ENCODE results near the gene PBRM1. TPM values are rescaled to one million over a fixed set of nuclear protein-coding genes. Genes with fewer than 3 reads are reported as not detected.

Gene PBRM1
- total and polyA plus RNA-seq, 2 of the 8 experiments (the other 6 are each of a cell fraction or from before 2014, with no cell fraction given), result 19.3 to 65.8 TPM

- CTCF ChIA-PET (ENCODE audit: partially characterized antibody), result no interaction called here
- H3K56ac ChIP-seq (replicated peaks; ENCODE audit: insufficient read length, low read depth, low read length), result no peak overlapping the region
- peak overlapping the region in 1 of 4 experiments; percentile 77; a peak in 1 of 7 replicates for H3K9ac ChIP-seq (replicated peaks in 1 of 4; ENCODE audit: extremely low read depth in 1 of 4, low read depth in 3 of 4, low read length in 3 of 4)
- TF ChIP-seq RFX5 (IDR thresholded peaks at IDR 0.05; ENCODE audit: borderline replicate concordance, low read depth, low read length), result no peak
- TF ChIP-seq ZNF274 (IDR thresholded peaks at IDR 0.05; ENCODE audit: borderline replicate concordance, extremely low read depth, low read length), result no peak
- TF ChIP-seq NANOG (IDR thresholded peaks at IDR 0.05; ENCODE audit: insufficient read depth, low read depth, low read length, poor library complexity, severe bottlenecking), result no peak
- no peak for TF ChIP-seq BCL11A (IDR thresholded peaks at IDR 0.05; ENCODE audit: low read depth in 2 of 2, low read length in 2 of 2)
- no peak for TF ChIP-seq SP2 (IDR thresholded peaks at IDR 0.05; ENCODE audit: low read length)
- TF ChIP-seq ASH2L (IDR thresholded peaks at IDR 0.05; ENCODE audit: low read length), result no peak
- TF ChIP-seq MAFK (IDR thresholded peaks at IDR 0.05; ENCODE audit: low read depth, low read length), result no peak
- TF ChIP-seq SIN3A (conservative IDR thresholded peaks at IDR 0.05 in 1 of 2, IDR thresholded peaks at IDR 0.05 in 1 of 2; ENCODE audit: low read depth in 1 of 2, low read length in 2 of 2), result no peak
- no peak for TF ChIP-seq EGR1 (IDR thresholded peaks at IDR 0.05; ENCODE audit: borderline replicate concordance, low read depth, low read length)
- TF ChIP-seq CTBP2 (IDR thresholded peaks at IDR 0.05; ENCODE audit: borderline replicate concordance, insufficient read depth, insufficient read length, low read length), result no peak
- TF ChIP-seq SIRT6 (IDR thresholded peaks at IDR 0.05; ENCODE audit: low read length), result no peak
- TF ChIP-seq POU5F1 (IDR thresholded peaks at IDR 0.05; ENCODE audit: low read depth, low read length), result no peak
Observed at GRCh38 chr3:52537726-52538421, 147.8 kb downstream of the PBRM1 start.

More at GRCh38 chr3:52537726-52538421, 147.8 kb downstream of the PBRM1 start:
- no peak overlapping the region for H2AFZ ChIP-seq (ENCODE audit: low read length)
- no peak overlapping the region for H2AK5ac ChIP-seq (ENCODE audit: low read depth, low read length)
- FAIRE-seq (no peak), DNase-seq (ENCODE audit: low read depth in 1 of 2, low spot score in 2 of 2) (peak in 1 of 2 experiments; percentile 35)
- no peak overlapping the region for H2BK5ac ChIP-seq (ENCODE audit: low read depth, low read length)
- H3K4ac ChIP-seq (replicated peaks; ENCODE audit: insufficient read length, low read depth, low read length), result no peak overlapping the region
- H3K27me3 ChIP-seq (replicated peaks in 1 of 4; ENCODE audit: control insufficient read depth in 3 of 4, extremely low read depth in 1 of 4, insufficient read depth in 3 of 4, low read length in 3 of 4), result no peaks in the 10 kb centered on the region
- no peak overlapping the region for H4K8ac ChIP-seq (ENCODE audit: extremely low read depth, insufficient read depth, low read length)
- peaks cover 0 to 10% (median under 1%) of the 10 kb centered on the region in 4 experiments; a peak in 1 of 8 replicates for H3K36me3 ChIP-seq (ENCODE audit: control insufficient read depth in 2 of 4, insufficient read depth in 4 of 4, low read length in 3 of 4)
- no peak overlapping the region for H3K14ac ChIP-seq (ENCODE audit: insufficient read length)
- no peak overlapping the region for H3K23ac ChIP-seq (ENCODE audit: insufficient read length)
- H3K79me1 ChIP-seq (ENCODE audit: low read depth, low read length), result peaks cover 12% of the 10 kb centered on the region
- H3K23me2 ChIP-seq (ENCODE audit: low read depth, low read length), result peaks cover 20% of the 10 kb centered on the region
- no peak overlapping the region for H2BK120ac ChIP-seq (replicated peaks; ENCODE audit: low read depth, low read length)
- H3K9me3 ChIP-seq (ENCODE audit: insufficient read depth in 2 of 2, low read depth in 1 of 2, low read length in 1 of 2), result no peaks in the 10 kb centered on the region
- no peak overlapping the region for H2BK12ac ChIP-seq (ENCODE audit: low read depth, low read length)
- H3K4me3 ChIP-seq (ENCODE audit: extremely low read depth in 1 of 4, insufficient read depth in 2 of 4, low read depth in 3 of 4, low read length in 4 of 4), result peak overlapping the region; percentile 81 to 91 (median 88); a peak in 7 of 8 replicates
- H3K4me2 ChIP-seq (ENCODE audit: insufficient read depth in 1 of 2, low read depth in 2 of 2, low read length in 2 of 2), result peak overlapping the region; percentile 89 to 90
- H4K5ac ChIP-seq (ENCODE audit: insufficient read length, low read depth, low read length), result no peak overlapping the region
- no peak overlapping the region for H4K91ac ChIP-seq (replicated peaks; ENCODE audit: insufficient read length, low read length)
- H3K4me1 ChIP-seq (replicated peaks in 1 of 4; ENCODE audit: control insufficient read depth in 3 of 4, insufficient read depth in 4 of 4, low read length in 3 of 4), result peaks cover 7 to 25% (median 14%) of the 10 kb centered on the region in 4 experiments
- no peak overlapping the region for H2BK15ac ChIP-seq (ENCODE audit: low read length)
- H3K27ac ChIP-seq (ENCODE audit: low read depth, low read length), result no peak overlapping the region
- 94% methylated on average over 7 of the region's 7 CpGs; no CpG with 5 or more reads in 1 of the 2 experiments for WGBS, 2 experiments (ENCODE audit: extremely low coverage in 1 of 2, insufficient coverage in 1 of 2, insufficient read length in 1 of 2, insufficient replicate concordance in 2 of 2, low coverage in 1 of 2, low lambda C conversion rate in 2 of 2, missing lambda C conversion rate in 1 of 2)
- no peak overlapping the region for H3K18ac ChIP-seq (ENCODE audit: extremely low read depth, low read length)
- H4K20me1 ChIP-seq (replicated peaks in 1 of 2; ENCODE audit: control insufficient read depth in 1 of 2, insufficient read depth in 2 of 2, low read length in 2 of 2), result peaks cover 4 to 18% of the 10 kb centered on the region in 2 experiments
- POLR2A ChIA-PET (ENCODE audit: partially characterized antibody), result interaction anchor here (1.0 to 1.7 kb wide), 2 partner anchors 22 to 30 kb away, joined by 3 to 5 read pairs; no protein-coding TSS in a partner anchor
- H2BK20ac ChIP-seq (ENCODE audit: low read length), result no peak overlapping the region
- peaks cover 12 to 31% of the 10 kb centered on the region in 2 experiments for H3K79me2 ChIP-seq (ENCODE audit: control insufficient read depth in 1 of 2, insufficient read depth in 2 of 2, low read length in 2 of 2)

All from H1 (cell line).